Dermis microvascular lymphatic vessel endothelial cell (primary cell): ENCODE measurements around the gene DDX18. TPM values are rescaled to one million over a fixed set of nuclear protein-coding genes. Genes with fewer than 3 reads are reported as not detected.

Experiments used
- total RNA-seq: library from RNA; depleted of rRNA; stranded (reverse); fragments of >200 nt; gene quantifications from 2 replicates; pipeline ENCODE4 v1.2.1, GENCODE V29; 2014

Gene DDX18
- total RNA-seq, 1 donor from 2014 or later = 39.7 TPM

Other genes starting within 250 kb of the DDX18 start
- 17.7 and 23.3 TPM in 2 replicates for gene CCDC93, start 199.4 kb downstream of the DDX18 start, total RNA-seq